A549 (cell line): ENCODE measurements around the gene SLC15A3.

Source experiments
- CTCF ChIP-seq: fragments of >200 bp; sonication (Bioruptor Twin); formaldehyde crosslinking; IDR thresholded peaks from 3 replicates; pipeline ENCODE4 v1.5.1; 2016
- KDM5A ChIP-seq: fragments of 200-600 bp; sonication (generic); IDR thresholded peaks from 2 replicates; pipeline ENCODE4 v1.6.1; 2016; ENCODE audit warnings: antibody characterized with exemption, mild to moderate bottlenecking
- MAX ChIP-seq: IDR thresholded peaks from 2 replicates; pipeline ENCODE4 v1.6.1; 2012
- MYC ChIP-seq: IDR thresholded peaks from 2 replicates; pipeline ENCODE4 v1.6.1; 2012; ENCODE audit warnings: mild to moderate bottlenecking, inconsistent platforms, low read length, improper control_type of control experiment, borderline replicate concordance
- RFX5 ChIP-seq: fragments of 450-650 bp; IDR thresholded peaks from 2 replicates; pipeline ENCODE4 v1.7.1; 2014; ENCODE audit warnings: antibody characterized with exemption, mild to moderate bottlenecking, moderate library complexity
- SREBF2 ChIP-seq: fragments of 450-650 bp; IDR thresholded peaks from 2 replicates; pipeline ENCODE4 v1.6.1; 2014; ENCODE audit warnings: mild to moderate bottlenecking, moderate library complexity
- TFCP2L1 ChIP-seq: fragments of 250-450 bp; sonication (Bioruptor Pico); IDR thresholded peaks from 2 replicates; pipeline ENCODE4 v1.5.0; 2021; ENCODE audit warnings: mild to moderate bottlenecking

DNA sequence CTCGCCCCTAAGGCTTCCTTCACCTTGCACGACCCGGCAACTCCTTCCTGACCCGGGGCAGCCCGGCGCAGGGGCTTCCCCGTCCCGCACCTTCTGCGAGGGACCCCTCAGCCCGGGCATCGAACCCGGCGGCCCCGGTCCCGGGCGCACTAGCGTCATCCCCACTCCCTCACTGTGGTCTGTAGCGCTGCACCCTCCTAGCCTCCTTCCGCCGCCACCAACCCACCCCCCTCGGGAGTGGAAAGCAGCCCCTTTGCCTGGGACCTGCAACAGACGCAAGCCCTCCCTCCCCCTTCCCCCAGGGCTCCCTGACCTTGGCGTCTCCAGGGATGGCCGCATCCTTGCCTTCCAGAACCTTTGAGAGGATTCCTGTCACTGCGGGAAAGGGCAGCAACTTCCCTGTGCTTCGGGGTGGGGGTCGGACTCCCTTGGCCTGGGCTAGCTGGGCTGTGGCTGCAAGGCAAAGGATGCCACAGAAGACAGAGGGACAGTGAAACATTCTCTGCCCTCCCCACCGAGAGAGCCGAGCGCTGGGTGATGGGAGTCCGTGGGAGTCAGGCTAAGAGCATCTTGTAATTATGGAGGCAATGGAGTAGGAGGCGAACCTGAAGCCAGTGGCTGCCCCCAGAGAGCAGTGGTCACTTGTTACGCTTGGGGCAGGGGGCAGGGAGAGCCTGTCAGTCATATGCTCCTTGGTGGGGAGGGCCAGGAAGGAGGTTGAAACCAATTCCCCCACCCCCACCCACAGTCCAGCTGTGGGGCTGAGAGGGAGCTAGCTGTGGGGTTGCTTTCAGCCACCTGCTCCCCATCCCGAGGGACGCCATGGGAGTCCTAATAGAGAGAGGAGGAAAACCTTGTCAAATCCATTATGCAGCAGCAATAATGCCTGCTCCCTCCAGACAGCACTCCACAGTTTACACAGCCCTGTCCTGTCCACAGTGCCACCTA is 26.8 kb downstream of the SLC15A3 start:
- TF ChIP-seq SREBF2 (no peak), RFX5 (no peak), MYC (no peak), CTCF (no peak), MAX (no peak), KDM5A (no peak), TFCP2L1 (CRISPR knock-in tag) (no peak)
